ENCODE data around the gene MAP4K4. TPM values are rescaled to one million over a fixed set of nuclear protein-coding genes. Genes with fewer than 3 reads are reported as not detected.

The MAP4K4 gene
- total RNA-seq, 1 donor from 2014 or later = 427 TPM

GRCh38 chr2:101904916-101905315 lies 207.4 kb downstream of the MAP4K4 start:
- Mint-ChIP-seq H3K27me3 (ENCODE audit: unreplicated experiment) (no peaks in the 10 kb centered on the region), H3K9me3 (ENCODE audit: unreplicated experiment) (peaks cover 4% of the 10 kb centered on the region), H3K27ac (ENCODE audit: unreplicated experiment) (no peak overlapping the region), H3K4me3 (ENCODE audit: unreplicated experiment) (no peak overlapping the region), H3K4me1 (ENCODE audit: unreplicated experiment) (peaks cover 6% of the 10 kb centered on the region), H3K36me3 (ENCODE audit: low read depth, unreplicated experiment) (peaks cover 13% of the 10 kb centered on the region)
- DNase-seq (ENCODE audit: low spot score) = no peak
- no peak for TF ChIP-seq CTCF (IDR thresholded peaks at IDR 0.05; ENCODE audit: unreplicated experiment)

DNA sequence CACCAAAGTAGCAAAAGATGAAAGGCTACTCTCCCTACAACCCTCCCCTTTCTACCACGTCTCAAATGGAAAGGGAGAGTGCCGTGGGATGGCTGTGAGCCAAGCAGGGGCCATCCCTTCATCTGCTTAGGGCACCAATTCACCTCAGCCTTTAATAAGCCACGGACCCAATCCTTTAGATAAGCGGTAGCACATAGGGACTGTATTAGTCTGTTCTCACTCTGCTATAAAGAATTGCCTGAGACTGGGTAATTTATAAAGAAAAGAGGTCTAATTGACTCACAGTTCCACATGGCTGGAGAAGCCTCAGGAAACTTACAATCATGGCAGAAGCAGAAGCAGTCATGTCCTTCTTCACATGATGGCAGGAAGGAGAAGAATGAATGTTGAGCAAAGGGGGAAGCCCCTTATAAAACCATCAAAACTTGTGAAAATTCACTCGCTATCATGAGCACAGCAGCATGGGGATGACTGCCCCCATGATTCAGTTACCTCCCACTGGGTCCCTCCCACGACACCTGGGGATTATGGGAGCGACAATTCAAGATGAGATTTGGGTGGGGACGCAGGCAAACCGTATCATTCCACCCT lies 208.3 kb downstream of the MAP4K4 start:
- H3K27ac Mint-ChIP-seq (ENCODE audit: unreplicated experiment) = no peak overlapping the region

DNA sequence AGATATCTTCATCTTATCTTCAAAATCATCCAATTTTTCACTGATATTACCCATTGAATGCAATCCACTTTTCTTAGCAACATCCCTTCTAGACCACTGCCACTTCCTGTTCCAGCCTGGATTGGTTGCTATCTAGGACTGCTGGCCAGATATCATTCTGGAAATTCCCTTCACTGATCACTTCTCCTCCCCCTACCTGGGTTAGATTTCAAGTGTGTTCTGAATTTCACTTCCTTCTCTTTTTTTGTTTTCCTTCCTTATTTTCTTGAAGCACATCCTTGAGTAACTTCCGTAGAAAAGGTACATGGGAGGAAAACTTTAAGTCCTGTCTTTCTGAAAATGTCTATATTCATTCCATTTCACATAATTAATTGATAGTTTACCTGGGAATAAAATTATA lies 212.3 kb downstream of the MAP4K4 start:
- peaks cover 4% of the 10 kb centered on the region for H3K9me3 Mint-ChIP-seq (ENCODE audit: unreplicated experiment)
- H3K4me1 Mint-ChIP-seq (ENCODE audit: unreplicated experiment) = no peaks in the 10 kb centered on the region
- H3K27ac Mint-ChIP-seq (ENCODE audit: unreplicated experiment) = no peak overlapping the region
- no peak for TF ChIP-seq CTCF (IDR thresholded peaks at IDR 0.05; ENCODE audit: unreplicated experiment)
- no peak for DNase-seq (ENCODE audit: low spot score)
- H3K4me3 Mint-ChIP-seq (ENCODE audit: unreplicated experiment) = no peak overlapping the region
- peaks cover 5% of the 10 kb centered on the region for H3K36me3 Mint-ChIP-seq (ENCODE audit: low read depth, unreplicated experiment)
- peaks cover 2% of the 10 kb centered on the region for H3K27me3 Mint-ChIP-seq (ENCODE audit: unreplicated experiment)

More for the DNA sequence above, 208.3 kb downstream of the MAP4K4 start:
- Mint-ChIP-seq H3K4me1 (ENCODE audit: unreplicated experiment) (no peaks in the 10 kb centered on the region), H3K4me3 (ENCODE audit: unreplicated experiment) (no peak overlapping the region), H3K9me3 (ENCODE audit: unreplicated experiment) (peaks cover 4% of the 10 kb centered on the region), H3K27me3 (ENCODE audit: unreplicated experiment) (peaks cover 2% of the 10 kb centered on the region), H3K36me3 (ENCODE audit: low read depth, unreplicated experiment) (peaks cover 10% of the 10 kb centered on the region)
- TF ChIP-seq CTCF (IDR thresholded peaks at IDR 0.05; ENCODE audit: unreplicated experiment) = no peak
- DNase-seq (ENCODE audit: low spot score) = no peak

DNA sequence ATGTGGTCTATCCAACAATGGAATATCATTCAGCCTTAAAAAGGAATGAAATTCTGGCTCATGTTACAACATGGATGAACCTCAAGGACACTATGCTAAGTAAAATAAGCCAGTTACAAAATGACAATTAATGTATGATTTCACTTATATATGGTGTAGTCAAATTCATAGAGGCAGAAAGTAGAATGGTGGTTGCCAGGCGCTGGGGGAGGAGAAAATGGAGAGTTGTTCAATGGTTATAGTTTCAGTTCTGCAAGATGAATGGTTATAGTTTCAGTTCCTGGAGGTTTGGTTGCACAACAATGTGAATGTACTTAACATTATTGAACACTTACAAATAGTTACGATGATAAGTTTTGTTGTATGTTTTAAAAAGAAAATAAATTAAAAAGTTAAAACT lies 215.0 kb downstream of the MAP4K4 start:
- Mint-ChIP-seq H3K4me1 (ENCODE audit: unreplicated experiment) (no peaks in the 10 kb centered on the region), H3K36me3 (ENCODE audit: low read depth, unreplicated experiment) (peaks cover 1% of the 10 kb centered on the region), H3K27ac (ENCODE audit: unreplicated experiment) (no peak overlapping the region), H3K4me3 (ENCODE audit: unreplicated experiment) (no peak overlapping the region), H3K27me3 (ENCODE audit: unreplicated experiment) (peaks cover 2% of the 10 kb centered on the region), H3K9me3 (ENCODE audit: unreplicated experiment) (no peaks in the 10 kb centered on the region)
- no peak for TF ChIP-seq CTCF (IDR thresholded peaks at IDR 0.05; ENCODE audit: unreplicated experiment)
- no peak for DNase-seq (ENCODE audit: low spot score)

DNA sequence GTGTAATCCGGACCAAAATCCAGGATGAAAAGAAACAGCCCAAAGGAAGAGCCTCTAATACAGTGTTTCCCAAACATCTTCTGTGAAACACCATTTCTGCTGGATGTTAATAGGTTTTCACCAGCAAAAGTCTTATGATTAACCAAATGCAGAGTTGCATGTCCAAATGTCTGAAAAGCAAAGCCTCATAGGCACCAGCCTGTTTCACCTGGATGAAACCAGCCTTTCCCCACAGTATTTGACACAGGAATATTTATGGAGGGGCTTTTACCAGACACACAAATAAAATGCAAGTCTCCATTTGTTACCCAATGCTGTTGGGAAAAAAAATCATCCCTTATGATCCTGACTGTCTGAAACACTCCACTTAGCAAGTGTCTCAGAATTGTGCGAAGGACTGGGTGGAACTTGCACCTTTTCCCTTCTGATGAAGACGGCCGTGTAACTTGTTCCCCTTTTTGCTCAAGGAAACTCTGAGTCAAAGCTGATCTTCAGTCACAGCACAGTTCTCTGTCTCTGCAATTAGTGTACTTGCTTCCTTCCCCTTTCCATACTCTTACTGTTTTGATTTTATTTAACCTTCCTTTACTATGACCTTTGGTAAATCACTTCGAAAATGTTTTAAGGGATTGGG lies 223.9 kb downstream of the MAP4K4 start:
- Mint-ChIP-seq H3K27me3 (ENCODE audit: unreplicated experiment) (peaks cover 5% of the 10 kb centered on the region), H3K36me3 (ENCODE audit: low read depth, unreplicated experiment) (peaks cover 17% of the 10 kb centered on the region), H3K27ac (ENCODE audit: unreplicated experiment) (no peak overlapping the region), H3K4me3 (ENCODE audit: unreplicated experiment) (no peak overlapping the region), H3K4me1 (ENCODE audit: unreplicated experiment) (no peaks in the 10 kb centered on the region), H3K9me3 (ENCODE audit: unreplicated experiment) (peaks cover 9% of the 10 kb centered on the region)
- no peak for TF ChIP-seq CTCF (IDR thresholded peaks at IDR 0.05; ENCODE audit: unreplicated experiment)
- DNase-seq (ENCODE audit: low spot score) = no peak

Data from endothelial cell (in vitro differentiated cells).